ENCODE measurements around the gene RIMBP2.

GRCh38 chr12:130495156-130495555, 220.9 kb downstream of the RIMBP2 start:
- TF ChIP-seq CTCF (IDR thresholded peaks at IDR 0.05) (no peak), POLR2A (IDR thresholded peaks at IDR 0.05; ENCODE audit: low read depth) (no peak), EP300 (IDR thresholded peaks at IDR 0.05) (no peak)
